HG03108 (cell line): ENCODE measurements around the gene DTX4.

Experiments
- ATAC-seq: cut with Tn5 transposase; IDR thresholded peaks from one replicate; pipeline ENCODE4 v1.9.1; 2021; ENCODE audit warnings: moderate library complexity; ENCODE audit not compliant: unreplicated experiment

Gene DTX4

GRCh38 chr11:59216641-59217564 is 45.0 kb downstream of the DTX4 start:
- peak; percentile 85 for ATAC-seq

- ATAC-seq = no peak
Measured at GRCh38 chr11:59218319-59218718, 46.4 kb downstream of the DTX4 start.

DNA sequence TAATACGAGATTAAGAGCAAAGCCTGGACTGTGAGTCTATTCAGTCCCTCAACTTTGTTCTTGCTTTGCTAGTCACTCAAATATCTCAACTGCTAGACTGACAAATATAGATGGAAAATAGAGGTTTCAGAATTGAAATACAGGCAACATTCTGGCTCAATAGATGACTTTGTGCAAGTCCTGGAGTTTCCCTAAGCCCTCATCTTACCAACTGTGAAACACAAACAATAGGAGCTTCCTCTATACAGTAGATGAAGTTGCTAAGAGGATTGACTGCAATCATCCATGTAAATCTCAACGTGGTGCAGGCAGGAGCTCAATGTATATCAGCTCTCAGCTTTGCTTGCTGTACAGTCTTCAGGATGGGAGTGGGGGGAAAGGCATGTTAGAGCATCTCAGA is 47.0 kb downstream of the DTX4 start:
- ATAC-seq = no peak

DNA sequence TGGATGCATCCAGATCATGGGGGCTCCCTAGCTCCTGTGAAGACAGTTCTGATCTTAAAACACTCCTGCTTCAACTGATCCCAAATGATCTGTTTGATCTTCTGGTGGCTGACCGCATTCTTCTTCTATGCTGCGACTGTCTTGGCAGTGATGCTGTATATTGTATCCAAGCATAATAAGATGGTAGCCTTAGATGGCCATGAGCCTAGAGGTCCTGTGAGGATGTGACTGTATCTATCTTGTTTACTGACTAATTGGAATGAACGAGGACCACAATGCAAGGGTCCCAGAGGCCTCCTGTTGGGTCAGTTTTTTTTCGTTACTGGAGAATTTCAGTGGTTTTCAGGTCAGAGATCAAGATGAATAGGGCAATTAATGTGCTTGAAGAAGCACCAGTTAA is 47.9 kb downstream of the DTX4 start:
- ATAC-seq = no peak

GRCh38 chr11:59221441-59221840 is 49.5 kb downstream of the DTX4 start:
- ATAC-seq = no peak

GRCh38 chr11:59222464-59223060 is 50.6 kb downstream of the DTX4 start:
- no peak for ATAC-seq

DNA sequence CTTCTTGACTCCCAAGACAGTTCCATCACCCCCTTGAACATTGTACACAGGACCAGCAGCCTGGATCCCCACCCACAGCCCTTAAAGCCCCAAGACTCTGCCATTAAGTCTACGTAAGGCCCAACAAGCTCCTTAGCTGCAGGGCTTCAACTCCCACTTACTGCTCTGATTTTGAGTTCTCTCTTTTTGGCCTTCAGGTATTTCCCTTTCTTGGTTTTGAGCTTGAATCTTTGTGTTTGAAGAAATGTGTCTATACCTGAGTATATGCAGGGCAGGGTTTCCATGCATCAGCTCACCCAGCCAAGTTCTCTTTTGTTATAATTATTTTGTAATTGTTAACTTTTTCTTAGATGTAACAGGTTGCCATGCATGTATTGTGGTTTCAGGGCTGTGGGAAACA is 51.2 kb downstream of the DTX4 start:
- no peak for ATAC-seq

GRCh38 chr11:59223611-59224010 is 51.7 kb downstream of the DTX4 start:
- ATAC-seq = no peak

DNA sequence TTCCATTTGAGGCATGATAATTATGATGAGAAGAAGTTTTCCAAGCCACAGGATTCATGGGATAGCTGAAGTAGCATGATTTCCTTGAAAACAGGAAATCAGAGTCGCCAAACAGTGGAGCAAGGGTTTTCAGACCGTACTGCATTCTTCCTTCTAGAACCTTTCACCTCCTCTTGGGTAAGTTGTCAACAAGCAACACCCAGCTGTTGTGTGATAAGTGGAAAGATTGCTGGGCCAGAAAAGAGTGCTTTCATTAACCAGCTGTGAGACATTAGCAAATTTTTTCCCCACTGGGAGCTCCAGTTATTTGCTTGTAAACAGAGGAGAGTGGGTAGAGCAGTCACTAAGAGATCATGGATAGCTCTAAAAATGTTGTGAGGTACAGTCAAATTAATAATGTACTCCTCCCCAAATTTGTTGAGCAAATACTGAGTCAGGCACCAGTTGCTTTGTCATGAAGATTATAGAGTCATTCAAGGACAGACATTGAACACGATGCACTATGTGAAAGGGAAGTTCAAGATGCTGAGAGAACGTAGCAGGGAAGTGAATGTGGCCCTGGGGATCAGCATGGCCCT is 52.5 kb downstream of the DTX4 start:
- no peak for ATAC-seq

- ATAC-seq = no peak
Measured at GRCh38 chr11:59225017-59225416, 53.1 kb downstream of the DTX4 start.

DNA sequence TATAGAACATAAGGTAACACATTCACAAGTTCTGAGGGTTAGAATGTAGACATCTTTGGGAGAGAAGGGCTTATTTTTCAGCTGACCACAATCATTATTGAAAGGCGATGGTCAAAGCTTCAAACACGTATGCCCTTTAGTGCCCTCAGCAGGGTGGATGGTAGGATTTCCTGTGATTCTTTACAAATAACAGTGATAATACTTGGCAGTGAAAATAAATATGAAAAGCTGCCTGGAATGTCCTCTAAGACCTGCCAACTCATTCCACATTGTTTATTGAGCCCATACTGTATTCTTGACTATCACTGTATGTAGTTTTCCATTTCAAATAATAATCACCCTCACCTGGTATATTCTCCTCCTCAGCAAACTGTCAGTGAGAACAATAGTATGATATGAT is 54.5 kb downstream of the DTX4 start:
- ATAC-seq = no peak

DNA sequence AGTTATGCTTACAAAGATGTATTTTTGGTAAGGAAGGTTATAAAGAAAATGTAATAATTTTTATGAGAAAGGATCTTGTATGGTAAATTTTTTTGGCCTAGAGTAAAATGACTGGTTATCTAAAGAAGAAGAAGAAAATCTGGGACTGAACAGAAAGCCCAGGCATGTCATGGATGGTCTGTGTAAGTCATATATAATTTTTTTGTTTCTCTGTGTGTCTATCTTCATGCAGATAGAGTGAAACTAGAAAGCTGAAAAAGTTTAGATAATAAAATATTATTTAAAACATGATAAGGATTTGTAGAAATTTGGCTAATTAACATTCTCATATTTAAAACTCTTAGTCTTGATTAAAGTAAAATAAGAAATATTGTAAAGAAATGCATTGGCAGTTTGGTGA is 68.4 kb downstream of the DTX4 start:
- no peak for ATAC-seq

DNA sequence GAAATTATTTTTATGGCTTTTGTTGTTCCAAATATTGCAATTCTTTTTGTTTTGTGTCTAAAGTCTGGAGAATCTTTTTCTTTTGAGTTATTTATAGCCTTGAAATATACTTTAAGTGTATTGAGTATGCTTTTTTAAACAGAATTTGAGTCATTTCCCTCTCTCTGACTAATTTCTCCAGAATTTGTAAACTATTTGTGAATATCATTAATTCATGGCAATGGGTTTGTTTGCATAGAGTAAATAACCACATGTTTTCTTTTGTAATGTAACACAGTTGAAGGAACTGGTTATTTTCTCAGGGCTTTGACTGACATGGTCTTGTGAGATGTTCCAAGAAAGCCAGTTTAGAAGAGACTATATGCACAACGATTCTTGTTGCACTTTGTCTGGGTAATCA is 71.7 kb downstream of the DTX4 start:
- ATAC-seq = no peak

- no peak for ATAC-seq
Measured at GRCh38 chr11:59247531-59248227, 75.7 kb downstream of the DTX4 start.

DNA sequence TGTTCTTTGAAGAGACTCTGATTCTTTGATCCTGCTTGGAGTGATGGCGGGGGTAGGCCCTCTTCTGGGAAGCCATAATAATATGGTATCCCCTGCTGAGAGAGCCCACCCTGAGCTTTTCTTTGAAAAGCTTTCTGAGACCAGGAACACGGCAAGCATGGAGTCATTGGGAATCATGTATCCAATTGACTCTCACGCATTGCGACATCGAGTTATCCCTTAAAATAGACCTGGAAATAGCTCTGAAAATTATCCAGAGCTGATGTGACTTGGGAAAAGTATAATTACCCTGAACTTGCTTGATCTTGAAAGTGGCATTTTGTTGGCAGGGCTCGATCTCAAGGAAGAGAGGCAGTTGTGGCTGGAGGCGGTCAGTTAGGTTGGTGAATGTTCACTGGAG is 77.6 kb downstream of the DTX4 start:
- ATAC-seq = no peak

DNA sequence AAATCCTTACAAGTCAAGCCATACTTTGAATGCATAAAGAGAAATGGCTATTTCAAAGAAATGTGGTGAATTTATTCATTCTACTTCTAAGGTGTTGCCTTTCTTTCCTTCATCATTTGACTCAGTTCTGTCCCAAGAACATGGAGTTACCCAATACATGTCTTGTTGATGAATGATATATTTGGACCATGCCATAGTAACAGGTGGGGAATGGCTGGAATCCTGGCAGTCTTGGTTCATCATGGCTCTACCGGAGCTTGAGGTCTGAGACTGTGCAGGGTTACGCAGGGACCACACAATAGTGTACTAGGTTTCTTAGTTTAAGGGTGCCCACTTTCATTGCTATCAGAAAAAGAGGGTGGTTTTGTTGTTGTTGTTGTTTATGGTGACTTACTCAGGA is 81.1 kb downstream of the DTX4 start:
- no peak for ATAC-seq

DNA sequence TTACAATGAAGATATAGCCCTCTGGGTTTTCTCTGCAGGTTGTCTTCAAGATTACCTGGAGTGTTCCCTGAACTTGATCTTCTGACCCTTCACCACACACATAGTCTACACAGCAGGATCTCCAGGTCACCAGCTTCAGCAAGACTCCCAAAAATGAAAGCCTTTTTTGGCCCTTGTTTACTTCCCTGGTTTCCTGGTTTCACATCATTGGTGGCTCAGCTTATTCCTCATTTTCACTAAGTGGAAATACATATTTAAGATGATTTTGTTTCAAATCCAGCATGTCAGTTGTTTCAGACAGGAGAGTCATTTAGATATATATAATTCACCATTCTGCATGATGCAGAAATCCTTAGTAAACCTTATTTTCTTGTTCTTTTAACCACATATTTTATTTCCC is 82.4 kb downstream of the DTX4 start:
- no peak for ATAC-seq

GRCh38 chr11:59255281-59255680 is 83.3 kb downstream of the DTX4 start:
- no peak for ATAC-seq
